OCI-LY7 (cell line): ENCODE data around the gene DHRS3.

Source experiments
- EZH2phosphoT487 ChIP-seq: fragments of 200-600 bp; sonication (generic); IDR thresholded peaks from 2 replicates; pipeline ENCODE4 v1.6.1; 2018; ENCODE audit warnings: low read depth, borderline replicate concordance, mild to moderate bottlenecking, mixed run types, antibody characterized with exemption, low read length, moderate library complexity, mixed read lengths
- TF ChIP-seq, protein P1 (sequence below): fragments of 200-600 bp; sonication (generic); conservative IDR thresholded peaks from 2 replicates; pipeline ENCODE4 v1.5.1; 2014; ENCODE audit warnings: mild to moderate bottlenecking, antibody characterized with exemption, low read length, moderate library complexity, mixed read lengths

DNA sequence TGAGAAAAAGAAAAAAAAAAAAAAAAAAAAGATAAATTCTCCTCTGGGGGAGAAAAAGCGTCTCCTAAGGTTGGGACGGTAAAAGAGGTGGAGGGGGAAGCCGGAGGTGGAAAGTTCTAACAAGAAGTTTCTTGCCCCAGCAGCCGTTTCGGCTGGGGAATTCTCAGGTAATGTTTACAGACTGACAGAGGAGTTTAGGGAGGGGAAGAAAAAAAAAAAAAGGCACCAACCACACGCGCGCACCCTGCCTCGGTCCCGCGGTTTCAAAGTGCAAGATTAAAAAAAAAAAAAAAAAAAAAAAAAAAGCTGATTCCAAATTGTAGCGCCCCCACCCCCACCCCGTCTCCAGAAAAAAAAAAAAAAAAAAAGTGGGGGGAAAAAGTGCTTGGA is 504 bp downstream of the DHRS3 start:
- TF ChIP-seq, protein P1, sequence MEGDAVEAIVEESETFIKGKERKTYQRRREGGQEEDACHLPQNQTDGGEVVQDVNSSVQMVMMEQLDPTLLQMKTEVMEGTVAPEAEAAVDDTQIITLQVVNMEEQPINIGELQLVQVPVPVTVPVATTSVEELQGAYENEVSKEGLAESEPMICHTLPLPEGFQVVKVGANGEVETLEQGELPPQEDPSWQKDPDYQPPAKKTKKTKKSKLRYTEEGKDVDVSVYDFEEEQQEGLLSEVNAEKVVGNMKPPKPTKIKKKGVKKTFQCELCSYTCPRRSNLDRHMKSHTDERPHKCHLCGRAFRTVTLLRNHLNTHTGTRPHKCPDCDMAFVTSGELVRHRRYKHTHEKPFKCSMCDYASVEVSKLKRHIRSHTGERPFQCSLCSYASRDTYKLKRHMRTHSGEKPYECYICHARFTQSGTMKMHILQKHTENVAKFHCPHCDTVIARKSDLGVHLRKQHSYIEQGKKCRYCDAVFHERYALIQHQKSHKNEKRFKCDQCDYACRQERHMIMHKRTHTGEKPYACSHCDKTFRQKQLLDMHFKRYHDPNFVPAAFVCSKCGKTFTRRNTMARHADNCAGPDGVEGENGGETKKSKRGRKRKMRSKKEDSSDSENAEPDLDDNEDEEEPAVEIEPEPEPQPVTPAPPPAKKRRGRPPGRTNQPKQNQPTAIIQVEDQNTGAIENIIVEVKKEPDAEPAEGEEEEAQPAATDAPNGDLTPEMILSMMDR, result no peak
- no peak for TF ChIP-seq EZH2phosphoT487
